T-helper 2 cell (primary cell): ENCODE measurements around the gene NEURL4.
"Not testable (repeated sequence)": the region's sequence is repeated elsewhere in the genome, so short reads cannot be mapped to it uniquely, and the experiment has no call there.

Experiments used
- DNase-seq, 5 experiments: peaks; one replicate each; pipeline versions ENCODE4 v3.0.0 to v3.0.0-alpha.2; 2012 to 2022
- total RNA-seq, 2 donors: gene quantifications; one replicate each; lab custom pipeline; 2026; lab: John Stamatoyannopoulos, UW

NEURL4 gene
- 42.1 to 45.3 reads per million in 2 donors for total RNA-seq

DNA sequence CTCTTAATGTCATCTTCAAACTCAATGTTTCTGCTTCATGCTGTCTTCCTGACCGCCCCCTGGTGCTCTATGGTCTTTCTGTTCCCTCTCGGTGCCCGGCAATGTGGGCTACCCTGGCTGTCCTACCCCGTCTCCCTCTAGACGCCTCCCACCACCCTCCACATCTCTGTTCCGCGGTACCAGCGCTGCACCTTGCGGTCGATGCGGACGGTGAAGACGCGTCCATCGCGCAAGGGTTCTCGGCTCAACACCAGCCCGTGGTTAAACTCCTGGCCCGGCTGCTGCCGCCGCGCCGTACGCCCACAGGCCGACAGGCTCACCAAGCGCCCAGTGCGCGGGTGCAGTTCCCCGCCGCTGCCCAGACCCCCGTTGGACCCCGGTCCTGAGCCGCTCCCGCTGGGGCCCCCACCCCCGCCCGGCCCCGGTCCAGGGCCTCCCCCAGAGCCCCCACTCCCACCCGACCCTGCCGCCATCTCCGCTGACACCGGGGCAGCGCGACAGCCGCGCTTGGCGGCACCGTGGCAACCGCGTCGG is at the start of gene NEURL4:
TSS of gene NEURL4 (minus strand) at position 496 of the 534 bp plus-strand sequence. CDS start at position 473, 23 bp downstream.
- DNase-seq: peak in 1 of 5 experiments; percentile 24

DNA sequence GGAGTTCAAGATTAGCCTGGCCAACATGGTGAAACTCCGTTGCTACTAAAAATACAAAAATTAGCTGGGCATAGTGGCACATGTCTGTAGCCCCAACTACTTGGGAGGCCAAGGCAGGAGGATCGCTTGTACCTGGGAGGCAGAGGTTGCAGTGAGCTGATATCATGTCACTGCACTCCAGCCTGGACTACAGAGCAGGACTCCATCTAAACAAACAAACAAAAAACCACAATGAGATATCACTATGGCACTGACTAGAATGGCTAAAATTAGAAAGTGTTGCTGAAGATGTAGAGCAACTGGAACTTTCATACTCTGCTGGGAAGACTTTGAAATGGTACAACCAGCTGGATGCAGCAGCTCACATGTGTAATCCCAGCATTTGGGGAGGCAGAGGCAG is 45.2 kb upstream of the NEURL4 start:
- no peak for DNase-seq

DNA sequence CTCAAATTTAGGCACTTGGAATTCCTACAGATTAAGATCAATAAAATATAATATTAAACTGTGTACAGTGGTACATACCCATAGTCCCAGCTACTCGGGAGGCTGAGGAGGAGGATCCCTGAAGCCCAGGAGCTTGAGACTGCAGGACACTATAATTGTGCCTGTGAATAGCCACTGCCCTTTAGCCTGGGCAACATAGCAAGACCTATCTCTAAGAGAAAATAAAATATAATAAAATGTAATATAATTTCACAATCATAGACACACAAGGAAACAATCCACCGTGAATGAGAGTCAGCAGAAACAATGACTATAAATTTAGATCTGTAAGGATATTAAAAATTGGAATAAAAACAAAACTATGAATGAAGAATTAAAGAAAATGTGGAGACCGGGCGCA is 41.7 kb upstream of the NEURL4 start:
- DNase-seq: no peak

DNA sequence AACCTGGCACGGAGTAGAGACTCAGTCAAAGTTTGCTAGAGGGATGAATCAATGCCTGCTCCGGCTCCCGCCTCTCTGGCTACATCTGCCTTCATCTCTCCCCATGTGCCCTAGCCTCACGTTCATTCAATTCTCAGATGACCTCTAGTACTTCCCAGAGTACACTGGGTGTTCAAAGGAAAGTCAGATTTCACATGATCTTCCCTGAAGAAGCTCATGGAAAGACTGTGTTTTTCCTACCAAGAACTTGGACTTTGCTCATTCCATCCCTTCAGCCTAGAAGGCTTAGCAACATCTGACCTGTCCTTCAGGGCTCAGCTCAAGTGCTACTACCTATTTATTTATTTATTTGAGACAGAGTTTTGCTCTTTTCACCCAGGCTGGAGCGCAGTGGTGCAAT is 40.7 kb upstream of the NEURL4 start:
- no peak for DNase-seq

DNA sequence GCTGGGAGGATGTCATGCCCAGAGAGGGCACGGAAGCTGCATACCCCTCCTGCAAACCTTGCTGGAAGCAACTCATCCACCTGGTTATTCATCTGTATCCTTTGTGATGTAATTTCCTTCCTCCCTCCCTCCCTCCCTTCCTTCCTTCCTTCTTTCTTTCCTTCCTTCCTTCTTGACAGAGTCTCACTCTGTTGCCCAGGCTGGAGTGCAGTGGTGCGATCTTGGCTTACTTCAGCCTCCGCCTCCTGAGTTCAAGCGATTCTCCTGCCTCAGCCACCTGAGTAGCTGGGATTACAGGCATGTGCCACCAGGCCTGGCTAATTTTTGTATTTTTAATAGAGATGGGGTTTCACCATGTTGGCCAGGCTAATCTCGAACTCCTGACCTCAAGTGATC is 39.5 kb upstream of the NEURL4 start:
- DNase-seq: not testable (repeated sequence)

DNA sequence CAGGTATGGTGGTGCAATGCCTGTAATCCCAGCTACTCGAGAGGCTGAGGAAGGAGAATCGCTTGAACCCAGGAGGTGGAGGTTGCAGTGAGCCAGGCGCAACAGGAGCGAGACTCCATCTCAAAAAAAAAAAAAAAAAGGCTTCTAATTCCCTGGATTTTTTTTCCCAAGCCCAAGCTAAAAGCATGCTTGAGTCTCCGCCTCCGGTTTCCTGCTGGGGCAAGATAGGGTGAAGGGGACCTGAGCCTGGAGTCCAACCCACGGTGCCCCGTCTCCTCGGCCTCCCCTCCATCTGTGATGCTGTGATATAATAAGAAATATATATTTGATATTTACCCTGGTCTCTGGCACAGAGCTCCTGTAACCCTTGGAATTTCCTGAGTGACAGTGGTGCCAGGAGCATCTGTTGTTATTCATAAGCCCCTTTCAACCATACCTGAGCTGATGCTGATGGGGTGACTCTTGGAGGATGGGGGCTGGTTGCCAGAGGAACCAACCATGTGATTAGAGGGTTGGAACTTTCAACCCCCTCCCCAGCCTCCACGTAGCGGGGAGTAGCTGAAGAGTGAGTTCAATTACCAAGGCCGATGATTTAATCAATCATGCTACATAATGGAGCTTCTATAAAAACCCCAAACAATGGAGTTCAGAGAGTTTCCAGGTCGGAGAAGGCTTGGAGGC is 38.9 kb upstream of the NEURL4 start:
- no peak for DNase-seq

DNA sequence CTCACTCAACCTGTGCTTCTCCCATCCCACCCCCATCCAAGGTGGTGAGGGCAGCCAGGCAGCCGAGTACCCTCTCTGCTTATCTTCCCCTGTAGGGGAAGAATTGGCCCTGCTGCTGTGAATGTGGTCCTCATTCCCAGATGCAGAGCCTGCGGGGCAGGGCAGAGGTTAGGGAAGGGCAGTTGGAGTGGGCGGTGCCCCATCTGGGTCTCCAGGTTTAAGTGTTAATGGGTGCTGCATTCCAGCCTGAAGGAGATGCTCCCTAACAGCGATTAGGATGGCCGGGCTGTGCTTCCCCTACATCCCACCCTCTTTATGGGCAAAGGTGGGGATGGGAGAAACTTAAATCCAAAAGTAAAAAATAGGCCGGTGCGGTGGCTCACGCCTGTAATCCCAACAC is 37.9 kb upstream of the NEURL4 start:
- no peak for DNase-seq

DNA sequence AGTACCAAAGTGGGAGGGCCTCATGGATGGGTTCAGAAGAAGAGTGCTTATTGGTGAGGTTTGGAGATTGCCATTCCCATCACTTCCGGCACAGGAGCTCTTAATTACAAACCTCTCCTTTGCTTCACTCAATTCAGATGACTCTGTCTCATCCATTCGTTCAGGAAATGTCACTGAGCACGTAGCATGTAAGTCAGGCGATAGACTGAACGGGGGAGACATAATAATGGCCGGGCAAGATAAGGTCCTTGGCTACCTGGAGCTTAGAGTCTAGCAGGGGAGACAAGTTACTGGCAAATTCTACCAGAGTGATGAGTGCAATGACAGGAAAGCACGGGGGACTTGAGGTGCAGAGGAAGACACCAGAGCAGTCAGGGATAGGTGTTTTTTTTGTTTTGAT is 36.8 kb upstream of the NEURL4 start:
- DNase-seq: not testable (repeated sequence)

DNA sequence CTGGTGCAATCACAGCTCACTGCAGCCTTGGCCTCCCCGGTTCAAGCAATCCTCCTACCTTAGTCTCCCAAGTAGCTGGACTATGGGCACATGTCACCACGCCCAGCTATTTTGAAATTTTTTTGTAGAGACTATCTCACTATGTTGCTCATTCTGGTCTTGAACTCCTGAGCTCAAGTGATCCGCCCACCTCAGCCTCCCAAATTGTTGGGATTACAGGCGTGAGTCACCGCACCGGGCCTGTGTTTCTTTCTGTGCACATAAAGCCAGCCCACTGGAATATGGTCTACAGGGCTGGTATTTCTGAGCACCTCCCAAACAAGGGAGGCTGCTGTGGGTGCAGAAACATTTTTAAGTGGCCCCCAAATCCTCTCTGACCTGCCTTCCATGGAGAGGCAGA is 34.2 kb upstream of the NEURL4 start:
- DNase-seq: no peak

DNA sequence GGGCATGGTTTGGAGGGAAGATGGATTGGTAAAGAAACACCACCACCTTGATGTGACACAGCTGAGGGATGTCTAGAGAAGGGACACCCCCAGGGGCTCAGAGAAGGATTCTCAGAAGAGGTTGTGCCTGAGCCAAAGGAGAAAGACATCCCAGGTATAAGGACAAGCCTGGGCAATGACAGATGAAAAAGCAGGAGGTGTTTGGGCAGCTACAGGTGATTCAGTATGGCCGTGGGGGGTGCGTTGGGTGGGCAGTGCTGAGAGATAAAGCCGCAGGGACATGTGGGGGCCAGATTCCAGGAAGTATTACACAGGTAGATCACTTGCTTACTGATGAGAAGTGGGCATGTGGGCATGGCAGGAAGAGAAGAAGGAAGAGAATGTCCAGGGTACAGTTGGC is 32.8 kb upstream of the NEURL4 start:
- no peak for DNase-seq

DNA sequence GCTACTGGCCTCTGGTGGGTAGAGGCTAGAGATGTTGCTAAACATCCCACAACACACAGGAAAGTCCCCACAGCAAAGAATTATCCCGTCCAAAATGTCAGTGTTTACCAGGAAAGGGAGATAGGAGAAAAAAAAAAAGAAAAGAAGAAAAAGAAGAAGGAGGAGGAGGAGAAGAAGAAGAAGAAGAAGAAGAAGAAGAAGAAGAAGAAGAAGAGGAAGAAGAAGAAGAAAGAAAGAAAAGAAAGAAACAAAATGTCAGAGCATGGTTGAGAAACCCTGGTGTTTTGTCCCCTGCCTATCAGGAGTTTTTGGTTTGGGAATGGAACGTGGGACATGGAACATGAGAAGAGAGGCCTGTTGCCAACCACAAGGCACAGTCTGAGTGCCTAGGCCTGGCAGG is 28.2 kb upstream of the NEURL4 start:
- DNase-seq: no peak

DNA sequence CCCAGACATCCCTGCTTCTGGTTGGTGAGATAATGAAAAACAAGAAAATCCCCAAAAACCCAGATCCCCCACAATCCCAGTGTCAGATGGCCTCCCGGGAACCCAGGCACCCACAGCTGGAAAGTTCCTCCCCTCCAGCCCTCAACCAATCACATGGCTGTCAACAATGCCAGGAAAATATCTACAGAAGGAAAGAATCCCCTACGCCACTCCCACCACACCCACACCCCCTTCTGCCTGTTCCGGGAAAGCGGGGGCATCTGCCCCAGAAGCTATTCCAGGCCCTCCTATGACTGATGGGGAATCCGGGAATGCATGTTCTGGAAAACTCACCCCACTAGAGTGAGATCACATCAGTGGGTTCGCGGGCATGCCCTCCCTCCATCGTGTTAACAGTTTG is 27.6 kb upstream of the NEURL4 start:
- DNase-seq: no peak

DNA sequence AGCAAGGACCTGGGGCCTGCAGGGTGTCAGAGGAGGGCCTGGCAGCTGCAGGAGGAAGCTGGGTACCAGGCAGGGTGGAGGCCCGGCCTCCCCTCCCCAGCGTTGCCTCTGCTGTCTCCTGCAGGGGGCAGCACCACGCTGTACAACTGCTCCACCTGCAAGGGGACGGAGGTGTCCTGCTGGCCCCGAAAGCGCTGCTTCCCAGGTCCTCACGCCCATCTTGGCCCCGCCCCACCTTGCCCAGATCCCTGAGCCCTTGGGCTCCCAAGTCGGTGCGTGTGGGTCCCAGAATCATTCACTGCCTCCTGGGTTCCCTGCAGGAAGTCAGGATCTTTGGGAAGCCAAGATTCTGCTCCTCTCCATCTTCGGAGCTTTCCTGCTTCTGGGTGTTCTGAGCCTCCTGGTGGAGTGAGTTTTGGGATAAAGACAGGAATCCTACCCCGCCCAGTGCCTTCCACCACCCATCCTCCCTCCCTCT is 27.0 kb upstream of the NEURL4 start:
- peak; percentile 61 to 87 (median 75) for DNase-seq

DNA sequence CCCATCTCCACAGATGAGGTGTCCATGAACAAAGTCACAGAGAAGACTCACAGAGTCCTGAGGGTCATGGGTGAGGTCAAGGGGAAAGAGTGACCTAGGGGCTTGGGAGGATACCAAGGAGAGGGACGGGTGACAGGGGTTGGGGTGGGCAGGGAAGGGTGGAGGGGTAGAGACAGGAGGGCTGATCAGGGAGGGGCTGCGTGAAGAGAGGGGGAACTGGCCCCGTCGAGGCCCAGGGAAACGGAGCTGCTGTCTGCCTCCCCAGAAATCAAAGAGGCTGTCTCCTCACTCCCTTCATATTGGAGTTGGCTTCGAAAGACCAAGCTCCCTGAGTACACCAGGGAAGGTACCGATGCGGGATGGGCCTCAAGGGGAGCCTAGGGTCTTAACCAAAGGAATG is 26.4 kb upstream of the NEURL4 start:
- no peak for DNase-seq

DNA sequence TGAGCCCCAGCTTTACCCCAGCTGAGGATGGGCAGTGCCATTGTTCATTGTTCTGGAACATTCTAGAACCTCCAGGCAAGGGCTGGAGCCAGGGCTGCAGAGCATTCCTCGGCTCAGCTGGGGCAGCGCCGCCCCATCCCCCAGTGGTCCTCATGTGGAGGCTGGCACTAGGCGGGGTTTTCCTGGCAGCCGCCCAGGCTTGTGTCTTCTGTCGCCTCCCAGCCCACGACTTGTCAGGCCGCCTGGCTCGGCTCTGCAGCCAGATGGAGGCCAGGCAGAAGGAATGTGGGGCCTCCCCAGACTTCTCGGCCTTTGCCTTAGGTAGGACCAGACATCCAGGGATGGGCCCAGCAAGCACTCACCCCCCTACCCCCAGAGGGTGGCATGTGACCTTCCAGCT is 25.9 kb upstream of the NEURL4 start, which contains the start of gene TMEM95:
TSS of gene TMEM95 (plus strand) at position 104 of the 400 bp plus-strand sequence. CDS start at position 153, 49 bp downstream.
- DNase-seq: no peak

DNA sequence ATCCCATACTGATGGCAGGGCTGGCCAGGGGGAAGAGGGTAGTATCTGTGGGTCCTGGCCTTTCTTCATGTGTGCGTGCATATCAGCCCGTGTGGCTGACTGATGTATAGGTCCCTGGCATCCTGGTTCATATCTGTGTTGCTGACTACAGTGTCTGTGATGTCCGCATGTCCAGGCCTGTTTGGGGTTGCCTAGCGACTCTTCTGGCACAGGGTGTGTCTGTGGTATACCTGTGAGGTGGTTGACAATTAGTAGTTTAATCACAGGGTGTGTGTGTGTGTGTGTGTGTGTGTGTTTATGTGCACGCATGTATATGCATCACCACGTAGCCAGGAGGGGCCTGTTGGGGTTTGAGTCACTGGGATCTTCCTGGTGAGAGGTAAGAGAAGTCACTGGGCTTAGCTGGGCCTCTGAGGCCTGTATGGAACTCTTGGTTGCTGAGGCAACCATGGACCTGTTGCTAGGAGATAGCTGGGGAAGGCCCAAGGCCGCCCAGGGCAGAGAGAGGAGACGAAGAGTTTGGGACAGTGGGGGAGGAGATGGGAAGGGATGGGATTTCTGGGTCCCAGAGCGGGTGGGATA is 25.2 kb upstream of the NEURL4 start:
- peak in 1 of 5 experiments; percentile 38 for DNase-seq

DNA sequence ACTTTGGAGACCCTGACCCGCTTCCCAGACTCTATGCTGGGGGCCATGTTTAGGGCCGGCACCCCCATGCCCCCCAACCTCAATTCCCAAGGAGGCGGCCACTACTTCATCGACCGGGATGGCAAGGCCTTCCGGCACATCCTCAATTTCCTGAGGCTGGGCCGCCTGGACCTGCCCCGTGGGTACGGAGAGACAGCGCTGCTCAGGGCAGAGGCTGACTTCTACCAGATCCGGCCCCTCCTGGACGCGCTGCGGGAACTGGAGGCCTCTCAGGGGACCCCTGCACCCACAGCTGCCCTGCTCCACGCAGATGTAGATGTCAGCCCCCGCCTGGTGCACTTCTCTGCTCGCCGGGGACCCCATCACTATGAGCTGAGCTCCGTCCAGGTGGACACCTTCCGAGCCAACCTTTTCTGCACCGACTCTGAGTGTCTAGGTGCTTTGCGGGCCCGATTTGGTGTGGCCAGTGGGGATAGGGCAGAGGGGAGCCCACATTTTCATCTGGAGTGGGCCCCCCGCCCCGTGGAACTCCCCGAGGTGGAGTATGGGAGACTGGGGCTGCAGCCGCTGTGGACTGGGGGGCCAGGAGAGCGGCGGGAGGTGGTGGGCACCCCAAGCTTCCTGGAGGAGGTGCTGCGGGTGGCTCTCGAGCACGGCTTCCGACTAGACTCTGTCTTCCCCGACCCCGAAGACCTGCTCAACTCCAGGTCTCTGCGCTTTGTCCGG is 23.9 kb upstream of the NEURL4 start:
- no peak for DNase-seq

DNA sequence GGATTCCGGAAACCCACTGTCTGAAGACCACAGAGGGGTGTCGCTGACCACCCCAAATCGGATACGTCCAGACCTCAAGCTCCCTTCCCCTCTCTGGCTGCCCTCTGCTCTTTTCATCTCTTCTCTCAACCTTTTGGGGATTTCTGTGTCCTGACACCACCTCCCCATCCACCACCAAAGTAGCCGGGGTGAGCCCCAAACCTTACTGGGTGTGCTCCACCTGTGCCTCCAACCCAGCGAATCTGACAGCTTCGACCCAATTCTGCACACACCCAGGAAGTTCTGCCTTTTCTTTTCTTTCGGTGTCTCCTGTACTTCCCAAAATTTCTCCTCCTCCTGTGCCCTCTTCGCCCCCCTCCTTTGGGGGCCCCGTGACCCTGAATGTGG is 23.4 kb upstream of the NEURL4 start:
- no peak for DNase-seq

DNA sequence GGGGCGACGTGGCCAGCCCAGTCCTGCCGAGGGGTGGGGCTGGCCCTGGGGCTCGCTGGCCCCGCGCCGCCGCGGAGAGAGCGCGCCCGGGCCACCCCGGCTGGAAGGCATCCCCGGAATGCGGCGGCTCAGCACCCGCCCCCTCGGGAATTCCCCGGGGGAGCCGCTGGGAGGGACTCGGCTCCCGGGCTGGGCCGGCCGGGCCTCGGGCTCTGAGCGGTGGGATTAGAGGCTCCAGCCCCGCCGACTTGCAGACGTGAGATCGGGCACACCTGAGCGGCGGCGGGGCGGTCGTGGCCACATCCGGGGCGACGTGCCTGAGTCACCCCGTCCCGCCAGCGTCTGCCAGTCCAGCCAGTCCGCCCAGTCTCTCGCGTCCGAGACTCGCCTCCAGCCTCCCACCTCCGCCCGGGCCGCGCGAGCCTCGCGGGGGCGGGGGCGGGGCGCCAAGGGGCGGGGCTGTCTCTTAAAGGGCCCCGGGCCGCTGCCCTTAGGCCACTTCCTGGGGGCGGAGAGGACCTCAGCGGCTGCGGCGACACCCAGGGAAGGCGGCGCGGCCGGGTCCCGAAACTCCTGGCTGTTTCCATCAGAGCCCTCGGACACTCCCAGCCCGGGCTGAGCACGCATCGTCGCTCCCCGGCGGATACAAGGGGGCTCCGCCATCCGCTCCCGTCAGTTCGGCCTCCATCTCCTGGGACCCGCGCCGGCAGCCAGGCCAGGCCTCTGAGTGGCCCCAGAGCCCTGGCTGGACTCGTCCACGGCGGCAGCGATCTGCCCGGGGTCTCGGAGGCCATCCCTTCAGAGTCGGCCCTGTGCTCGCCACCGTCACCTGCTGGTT is 22.7 kb upstream of the NEURL4 start, which contains the start of gene KCTD11:
TSS of gene KCTD11 (plus strand) at position 498 of the 838 bp plus-strand sequence.
- peak; percentile 48 to 90 (median 59) for DNase-seq

DNA sequence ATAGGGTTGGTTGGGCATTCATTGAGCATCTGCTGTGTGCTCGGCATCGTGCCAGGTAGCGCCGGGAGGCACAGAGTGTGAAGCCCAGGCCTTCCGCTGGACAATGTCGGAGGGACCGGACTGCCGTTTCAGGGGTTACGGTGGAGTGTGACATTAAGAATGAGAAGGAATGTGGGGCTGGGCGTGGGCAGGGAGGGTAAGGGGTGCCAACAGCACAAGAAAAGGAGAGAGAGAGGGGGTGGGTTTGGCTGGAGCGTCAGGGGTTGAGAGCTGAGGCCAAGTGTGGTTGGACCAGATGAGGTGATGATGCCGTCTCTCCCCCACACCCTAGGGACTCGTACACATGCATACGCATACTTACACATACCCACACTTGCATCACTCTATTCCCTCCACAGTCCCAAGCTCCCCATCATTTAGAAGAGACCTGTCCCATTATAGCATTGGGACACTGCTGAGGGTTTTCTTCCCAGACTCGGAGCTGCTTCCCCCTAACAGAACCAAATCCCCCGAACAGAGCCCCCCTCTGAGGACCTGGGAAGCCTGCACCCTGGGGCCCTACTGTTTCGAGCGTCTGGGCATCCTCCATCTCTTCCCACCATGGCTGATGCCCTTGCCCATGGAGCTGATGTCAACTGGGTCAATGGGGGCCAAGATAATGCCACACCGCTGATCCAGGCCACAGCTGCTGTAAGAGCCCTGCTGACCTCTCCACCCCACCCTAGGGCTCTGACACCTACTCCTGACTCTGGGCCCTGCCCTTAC is 19.5 kb upstream of the NEURL4 start:
- DNase-seq: no peak

DNA sequence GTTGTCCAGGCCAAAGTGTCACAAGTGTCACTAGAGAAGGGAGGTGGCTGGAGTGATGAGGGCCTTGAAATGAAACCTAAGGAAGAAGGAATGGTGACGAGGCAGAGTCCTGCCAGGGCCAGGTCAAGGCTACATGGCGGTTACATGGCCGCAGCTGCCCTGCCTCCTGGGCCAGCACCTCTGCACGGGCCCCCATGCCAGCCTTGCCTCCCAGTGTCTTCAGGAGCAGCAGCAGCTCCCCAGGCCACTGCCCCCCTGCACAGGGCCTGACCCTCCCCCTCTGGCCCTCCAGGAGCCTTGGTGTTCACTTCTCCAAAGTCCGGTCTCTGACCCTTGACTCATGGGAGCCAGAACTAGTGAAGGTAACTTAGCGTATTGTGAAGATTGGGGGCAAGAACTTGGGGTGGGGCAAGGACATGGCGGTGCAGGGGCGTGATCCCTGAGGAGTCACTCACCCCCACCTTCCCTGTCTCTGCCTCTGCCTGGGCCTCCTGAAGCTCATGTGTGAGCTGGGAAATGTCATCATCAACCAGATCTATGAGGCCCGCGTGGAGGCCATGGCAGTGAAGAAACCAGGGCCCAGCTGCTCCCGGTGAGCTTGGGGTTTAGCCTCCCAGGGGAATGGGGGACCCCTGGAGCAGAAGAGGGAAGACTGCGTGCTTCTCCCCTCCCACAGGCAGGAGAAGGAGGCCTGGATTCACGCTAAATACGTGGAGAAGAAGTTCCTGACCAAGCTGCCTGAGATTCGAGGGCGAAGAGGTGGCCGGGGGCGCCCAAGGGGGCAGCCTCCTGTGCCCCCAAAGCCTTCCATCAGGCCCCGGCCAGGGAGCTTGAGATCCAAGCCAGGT is 18.7 kb upstream of the NEURL4 start:
- no peak for DNase-seq
